HG03108 (cell line): ENCODE results near the gene HYOU1.
"Not testable (repeated sequence)": the region's sequence is repeated elsewhere in the genome, so short reads cannot be mapped to it uniquely, and the experiment has no call there.

Experiments
- ATAC-seq: cut with Tn5 transposase; IDR thresholded peaks from one replicate; pipeline ENCODE4 v1.9.1; 2021; ENCODE audit warnings: moderate library complexity; ENCODE audit not compliant: unreplicated experiment

Gene HYOU1

GRCh38 chr11:119047205-119047604 lies 9.8 kb downstream of the HYOU1 start:
- ATAC-seq: no peak

GRCh38 chr11:119046489-119046888 lies 10.5 kb downstream of the HYOU1 start:
- ATAC-seq: no peak

- no peak for ATAC-seq
These were observed 12.3 kb downstream of the HYOU1 start for GRCh38 chr11:119044708-119045107.

GRCh38 chr11:119042927-119043326 lies 14.1 kb downstream of the HYOU1 start:
- ATAC-seq: no peak

GRCh38 chr11:119041821-119042514 lies 15.0 kb downstream of the HYOU1 start:
- ATAC-seq: no peak

- ATAC-seq: not testable (repeated sequence)
These were observed 17.5 kb downstream of the HYOU1 start for GRCh38 chr11:119039471-119039870.

- no peak for ATAC-seq
These were observed 18.1 kb downstream of the HYOU1 start for GRCh38 chr11:119038884-119039283.

- no peak for ATAC-seq
These were observed 22.2 kb downstream of the HYOU1 start for GRCh38 chr11:119034813-119035212.

- ATAC-seq: not testable (repeated sequence)
These were observed 23.6 kb downstream of the HYOU1 start for GRCh38 chr11:119033421-119033820.

- no peak for ATAC-seq
These were observed 25.1 kb downstream of the HYOU1 start for GRCh38 chr11:119031912-119032280.

GRCh38 chr11:119030329-119031047 lies 26.5 kb downstream of the HYOU1 start, which contains the start of gene SLC37A4:
TSS of gene SLC37A4 (minus strand) at chr11:119030877.
- ATAC-seq: peak; percentile 88

GRCh38 chr11:119030029-119030328 lies 27.0 kb downstream of the HYOU1 start:
- peak; percentile 14 for ATAC-seq

- ATAC-seq: no peak
These were observed 27.5 kb downstream of the HYOU1 start for GRCh38 chr11:119029340-119030028.

- ATAC-seq: no peak
These were observed 28.0 kb downstream of the HYOU1 start for GRCh38 chr11:119029069-119029339.

GRCh38 chr11:119028346-119029068 lies 28.5 kb downstream of the HYOU1 start:
- no peak for ATAC-seq

- ATAC-seq: no peak
These were observed 29.3 kb downstream of the HYOU1 start for GRCh38 chr11:119027561-119028345.

- no peak for ATAC-seq
These were observed 30.0 kb downstream of the HYOU1 start for GRCh38 chr11:119026970-119027369.

- ATAC-seq: no peak
These were observed 30.8 kb downstream of the HYOU1 start for GRCh38 chr11:119025978-119026766.

GRCh38 chr11:119025541-119025940 lies 31.5 kb downstream of the HYOU1 start:
- no peak for ATAC-seq

GRCh38 chr11:119025099-119025473 lies 31.9 kb downstream of the HYOU1 start:
- no peak for ATAC-seq
